Naive thymus-derived CD4-positive, alpha-beta T cell (primary cell): ENCODE data around the gene GOLGA7B. TPM values are rescaled to one million over a fixed set of nuclear protein-coding genes. Genes with fewer than 3 reads are reported as not detected.

Experiments
- ATAC-seq: fragments of 150-1000 bp; cut with Tn5 transposase; 2 replicates; pipeline ENCODE4 v1.10.0; 2021; ENCODE audit warnings: mild to moderate bottlenecking, moderate library complexity
- CTCF ChIA-PET: fragments of 350-600 bp; sonication (Branson Sonifier 250); formaldehyde crosslinking; loops from one replicate; lab custom pipeline; 2021; ENCODE audit warnings: antibody characterized with exemption; lab: Charles Lee
- POLR2A ChIA-PET: fragments of 350-600 bp; sonication (Branson Sonifier 250); formaldehyde crosslinking; loops from one replicate; lab custom pipeline; 2021; ENCODE audit warnings: antibody characterized with exemption, inconsistent platforms; lab: Charles Lee
- DNase-seq, 9 donors: peaks; one replicate each; pipeline versions ENCODE4 v3.0.0 to v3.0.0-alpha.2; 2020 to 2022; ENCODE audit warnings: mixed read lengths in 1 of 9
- H3K27ac ChIP-seq: one replicate; pipeline ENCODE4 v1.7.0; 2013; ENCODE audit warnings: mild to moderate bottlenecking, low read depth, low read length, moderate library complexity
- H3K27me3 ChIP-seq, 2 donors: one replicate each; pipeline ENCODE4 v1.7.0; 2013; ENCODE audit warnings: low read length in 2 of 2, mild to moderate bottlenecking in 2 of 2, moderate library complexity in 2 of 2; ENCODE audit not compliant: control insufficient read depth in 2 of 2, insufficient read depth in 2 of 2
- H3K36me3 ChIP-seq, 3 experiments: 1 replicate in 2 of 3; 2 replicates in 1 of 3; pipeline ENCODE4 v1.7.0; 2013; ENCODE audit warnings: low read length in 3 of 3, mild to moderate bottlenecking in 3 of 3, moderate library complexity in 1 of 3; ENCODE audit not compliant: insufficient read depth in 3 of 3, control insufficient read depth in 2 of 3
- H3K4me1 ChIP-seq, 2 donors: one replicate each; pipeline ENCODE4 v1.7.0; 2013; ENCODE audit warnings: low read length in 2 of 2, mild to moderate bottlenecking in 2 of 2, moderate library complexity in 1 of 2; ENCODE audit not compliant: control insufficient read depth in 2 of 2, insufficient read depth in 2 of 2
- H3K4me3 ChIP-seq: 2 replicates; pipeline ENCODE4 v1.7.0; 2013; ENCODE audit warnings: mild to moderate bottlenecking, low read length
- H3K9me3 ChIP-seq, 3 experiments: 1 replicate in 2 of 3; 2 replicates in 1 of 3; pipeline ENCODE4 v1.7.0; 2013; ENCODE audit warnings: low read length in 3 of 3; ENCODE audit not compliant: control insufficient read depth in 2 of 3
- H3K27ac Mint-ChIP-seq, 9 donors: one replicate each; pipeline ENCODE4 v1.8.0; 2020 to 2022; ENCODE audit warnings: mixed read lengths in 9 of 9, mild to moderate bottlenecking in 8 of 9, moderate library complexity in 5 of 9, inconsistent platforms in 2 of 9
- H3K27me3 Mint-ChIP-seq, 5 donors: one replicate each; pipeline ENCODE4 v1.8.0; 2021 to 2022; ENCODE audit warnings: mixed read lengths in 5 of 5, mild to moderate bottlenecking in 1 of 5
- H3K36me3 Mint-ChIP-seq, 5 donors: one replicate each; pipeline ENCODE4 v1.8.0; 2020 to 2022; ENCODE audit warnings: mixed read lengths in 5 of 5, mild to moderate bottlenecking in 3 of 5, inconsistent platforms in 1 of 5
- H3K4me1 Mint-ChIP-seq, 7 donors: one replicate each; pipeline ENCODE4 v1.8.0; 2020 to 2022; ENCODE audit warnings: mixed read lengths in 7 of 7, mild to moderate bottlenecking in 3 of 7, inconsistent platforms in 1 of 7
- H3K4me3 Mint-ChIP-seq, 10 donors: one replicate each; pipeline ENCODE4 v1.8.0; 2020 to 2022; ENCODE audit warnings: mild to moderate bottlenecking in 10 of 10, mixed read lengths in 10 of 10, moderate library complexity in 6 of 10, inconsistent platforms in 2 of 10
- H3K9me3 Mint-ChIP-seq, 11 donors: one replicate each; pipeline ENCODE4 v1.8.0; 2020 to 2022; ENCODE audit warnings: mixed read lengths in 11 of 11, mild to moderate bottlenecking in 4 of 11, inconsistent platforms in 1 of 11, moderate library complexity in 1 of 11
- intact Hi-C, 2 donors: fragments of 100-400 bp; cut with micrococcal nuclease; formaldehyde crosslinking; loops; one replicate each; pipeline ENCODE4 v1.15.1; 2023
- polyA plus RNA-seq, 2 donors: library from polyadenylated mRNA; unstranded; fragments of 300-500 nt; fragmentation: Illumina TruSeq; gene quantifications; one replicate each; pipeline ENCODE4 v1.2.3, GENCODE V29; 2021
- total RNA-seq, 6 experiments: library from RNA in 5 of 6; stranded (reverse) in 5 of 6; gene quantifications; 1 replicate in 5 of 6; 2 replicates in 1 of 6; pipeline ENCODE4 v1.2.3 and lab custom pipeline; 2021 to 2026

The GOLGA7B gene
- total and polyA plus RNA-seq, 7 experiments from 2014 or later = 0.62 to 8.5 (median 6.4) TPM

DNA sequence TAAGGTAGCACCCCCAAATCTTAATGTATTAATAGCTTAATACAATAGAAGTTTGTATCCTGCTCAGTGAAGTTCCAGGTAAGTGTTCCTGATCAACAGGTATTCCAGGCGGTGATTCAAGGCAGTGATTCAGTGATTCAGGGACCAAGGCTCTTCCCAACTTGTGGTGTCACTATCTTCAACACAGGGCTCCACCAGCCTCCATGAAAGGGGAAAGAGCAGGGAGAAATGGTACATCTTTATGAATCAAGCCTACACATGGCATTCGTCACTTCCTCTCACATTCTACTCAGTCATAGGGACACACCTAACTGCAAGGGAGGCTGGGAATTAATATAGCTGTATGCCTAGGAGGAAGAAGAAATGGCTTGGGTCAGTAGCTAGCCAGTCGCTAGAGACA, 5.1 kb downstream of the GOLGA7B start:
- Mint-ChIP-seq H3K27ac (peak overlapping the region in 1 of 9 donors; percentile 50), H3K9me3 (no peaks in the 10 kb centered on the region), H3K4me3 (no peak overlapping the region), H3K4me1 (peaks cover 32 to 63% (median 45%) of the 10 kb centered on the region in 7 donors), H3K36me3 (peaks cover 0 to 12% (median 5%) of the 10 kb centered on the region in 5 donors), H3K27me3 (peaks cover 0 to 4% (median 0%) of the 10 kb centered on the region in 5 donors)
- CTCF ChIA-PET = interaction anchor here (0.5 kb wide), 1 partner anchor 11 kb away, joined by 3 read pairs; no protein-coding TSS in a partner anchor
- Histone ChIP-seq H3K36me3 (no peaks in the 10 kb centered on the region), H3K9me3 (no peaks in the 10 kb centered on the region), H3K27me3 (no peaks in the 10 kb centered on the region), H3K4me1 (peaks cover 20 to 26% of the 10 kb centered on the region in 2 donors), H3K4me3 (no peak overlapping the region), H3K27ac (no peak overlapping the region)
- POLR2A ChIA-PET = no interaction called here
- intact Hi-C loops = loop anchor here in 1 of 2 donors (5.0 to 10.0 kb wide), 2 partner anchors 152 to 280 kb away; partner anchors contain the start of gene R3HCC1L
- DNase-seq (no peak), ATAC-seq (no peak)

DNA sequence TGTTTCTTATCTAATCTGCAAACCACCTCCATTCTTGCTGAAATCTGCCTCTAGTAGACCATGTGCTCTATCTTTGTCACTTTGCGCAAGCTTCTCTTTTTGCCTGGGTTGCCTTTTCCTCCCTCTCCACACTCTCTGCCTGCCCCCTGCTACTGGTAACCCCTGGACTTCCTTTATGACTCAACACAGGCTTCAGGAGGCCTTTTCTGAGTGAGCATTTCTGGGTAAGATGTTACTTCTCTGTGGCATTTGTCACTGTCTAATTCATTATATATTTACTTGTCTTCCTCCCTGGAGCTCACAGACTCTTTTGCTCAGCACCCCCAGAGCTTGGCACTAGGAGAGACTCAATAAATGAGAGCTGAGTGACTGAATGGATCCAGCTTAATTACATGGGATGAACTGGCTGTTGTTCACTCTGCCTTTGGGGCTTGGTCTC, 8.4 kb downstream of the GOLGA7B start:
- peaks cover 0 to 7% (median 0%) of the 10 kb centered on the region in 3 experiments for H3K36me3 ChIP-seq
- H3K9me3 ChIP-seq = no peaks in the 10 kb centered on the region
- Mint-ChIP-seq H3K4me1 (peaks cover 9 to 37% (median 22%) of the 10 kb centered on the region in 7 donors), H3K27me3 (no peaks in the 10 kb centered on the region), H3K4me3 (peak overlapping the region in 1 of 10 donors; percentile 1), H3K36me3 (peaks cover 0 to 20% (median 5%) of the 10 kb centered on the region in 5 donors), H3K9me3 (no peaks in the 10 kb centered on the region), H3K27ac (peak overlapping the region in 1 of 9 donors; percentile 5)
- H3K27ac ChIP-seq = no peak overlapping the region
- no peaks in the 10 kb centered on the region for H3K4me1 ChIP-seq
- H3K4me3 ChIP-seq = no peak overlapping the region
- intact Hi-C loops = loop anchor here in 1 of 2 donors (10.0 kb wide), 1 partner anchor 277 kb away; the partner anchor contains the start of gene R3HCC1L
- CTCF ChIA-PET = interaction anchor here (1.0 kb wide), 1 partner anchor 10 kb away, joined by 3 read pairs; no protein-coding TSS in a partner anchor
- POLR2A ChIA-PET = interaction anchor here (1.9 kb wide), 1 partner anchor 8 kb away, joined by 7 read pairs; the partner anchor contains the start of gene GOLGA7B
- peak; percentile 70 for ATAC-seq
- H3K27me3 ChIP-seq = no peaks in the 10 kb centered on the region
- no peak for DNase-seq

DNA sequence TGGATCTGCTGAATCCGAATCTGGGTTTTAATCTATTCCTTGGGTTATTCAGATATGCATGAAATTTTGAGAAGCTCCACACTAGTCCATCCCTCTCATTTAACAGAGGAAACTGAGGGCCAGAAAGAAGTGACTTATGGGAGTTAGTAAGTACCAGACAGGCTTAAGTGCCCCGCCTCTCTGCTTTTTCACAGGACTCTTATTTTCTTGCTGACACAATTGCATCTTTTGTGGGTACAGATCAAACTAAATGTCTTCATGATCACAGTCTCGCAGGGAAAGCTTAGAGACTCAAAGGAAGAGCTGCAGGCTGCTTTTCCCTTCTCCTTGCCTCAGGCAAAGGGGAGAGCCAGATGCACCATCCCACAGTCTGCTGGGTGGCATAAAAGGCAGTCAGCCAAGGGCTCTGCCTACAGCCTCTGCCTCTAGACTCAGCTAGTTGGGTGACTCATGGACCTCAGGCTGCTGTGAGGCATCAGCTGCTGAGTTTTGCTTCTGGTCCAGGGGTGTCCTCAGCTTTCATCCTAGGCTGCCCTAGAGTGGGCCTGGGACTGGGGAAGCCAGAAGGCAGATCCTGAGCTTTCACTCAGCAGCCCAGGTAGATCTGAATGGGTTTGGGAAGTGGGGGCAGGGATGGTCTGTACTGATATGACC, 11.6 kb downstream of the GOLGA7B start:
- peak overlapping the region in 1 of 9 donors; percentile 51 for H3K27ac Mint-ChIP-seq
- H3K27ac ChIP-seq = no peak overlapping the region
- H3K4me3 ChIP-seq = no peak overlapping the region
- peaks cover 0 to 18% (median 5%) of the 10 kb centered on the region in 5 donors for H3K36me3 Mint-ChIP-seq
- H3K9me3 ChIP-seq = no peaks in the 10 kb centered on the region
- POLR2A ChIA-PET = interaction anchor here (0.6 to 1.2 kb wide), 2 partner anchors 8 to 124 kb away, joined by 3 to 4 read pairs; partner anchors contain the start of gene ZFYVE27
- H3K4me1 Mint-ChIP-seq = peaks cover 9 to 20% (median 11%) of the 10 kb centered on the region in 7 donors
- DNase-seq (no peak), ATAC-seq (no peak)
- intact Hi-C loops = no loop called here
- no peaks in the 10 kb centered on the region for H3K27me3 Mint-ChIP-seq
- no peaks in the 10 kb centered on the region for H3K27me3 ChIP-seq
- CTCF ChIA-PET = interaction anchor here (0.9 to 1.8 kb wide), 5 partner anchors 8 to 208 kb away, joined by 3 to 6 read pairs (median 4); no protein-coding TSS in a partner anchor
- no peaks in the 10 kb centered on the region for H3K9me3 Mint-ChIP-seq
- H3K36me3 ChIP-seq = peaks cover 0 to 24% (median 0%) of the 10 kb centered on the region in 3 experiments
- no peak overlapping the region for H3K4me3 Mint-ChIP-seq
- H3K4me1 ChIP-seq = no peaks in the 10 kb centered on the region

DNA sequence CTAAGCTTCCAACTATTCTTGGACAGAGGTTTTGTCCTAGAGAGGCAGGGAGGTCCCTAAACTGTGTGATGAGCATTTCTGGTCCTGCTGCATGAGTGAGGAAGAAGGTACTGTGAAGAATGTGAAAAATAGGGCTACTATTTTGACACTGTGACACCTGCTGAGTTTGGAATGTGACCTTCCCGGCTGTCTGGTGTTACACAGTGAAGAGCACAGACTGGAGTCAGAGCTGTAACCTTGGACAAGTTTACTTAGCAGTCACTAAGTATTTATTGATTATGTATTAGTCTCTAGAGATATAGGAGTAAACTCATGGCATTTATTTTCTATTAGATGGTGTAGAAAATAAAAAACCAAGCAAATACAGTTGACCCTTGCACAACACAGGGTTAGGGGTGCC, 12.3 kb downstream of the GOLGA7B start:
- intact Hi-C loops = no loop called here

DNA sequence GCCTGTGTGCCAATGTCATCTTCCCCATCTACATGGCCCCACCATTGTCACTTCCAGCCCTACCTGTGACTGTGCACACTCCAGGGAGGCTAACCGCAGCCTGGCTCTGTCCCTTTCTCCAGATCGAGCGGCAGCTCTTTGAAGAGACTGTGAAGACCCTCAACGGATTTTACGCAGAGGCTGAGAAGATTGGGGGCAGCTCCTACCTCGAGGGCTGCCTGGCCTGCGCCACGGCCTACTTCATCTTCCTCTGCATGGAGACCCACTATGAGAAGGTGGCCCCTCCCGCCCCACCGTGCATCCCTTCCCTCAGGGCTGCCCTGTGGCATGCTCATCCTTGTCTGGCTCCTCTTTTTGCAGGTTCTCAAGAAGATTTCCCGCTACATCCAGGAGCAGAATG, 14.2 kb downstream of the GOLGA7B start:
- Histone ChIP-seq H3K27me3 (no peaks in the 10 kb centered on the region), H3K36me3 (peaks cover 0 to 24% (median 0%) of the 10 kb centered on the region in 3 experiments), H3K4me1 (peaks cover under 1 to 2% of the 10 kb centered on the region in 2 donors), H3K9me3 (no peaks in the 10 kb centered on the region), H3K27ac (no peak overlapping the region), H3K4me3 (no peak overlapping the region)
- POLR2A ChIA-PET = interaction anchor here (0.7 kb wide), 1 partner anchor 14 kb away, joined by 3 read pairs; the partner anchor contains the start of gene GOLGA7B
- Mint-ChIP-seq H3K4me3 (no peak overlapping the region), H3K36me3 (peaks cover 0 to 18% (median 4%) of the 10 kb centered on the region in 5 donors), H3K9me3 (no peaks in the 10 kb centered on the region), H3K27ac (peak overlapping the region in 1 of 9 donors; percentile 16), H3K4me1 (peaks cover 2 to 8% (median 3%) of the 10 kb centered on the region in 7 donors), H3K27me3 (no peaks in the 10 kb centered on the region)
- intact Hi-C loops = no loop called here
- CTCF ChIA-PET = interaction anchor here (1.1 to 1.4 kb wide), 2 partner anchors 70 to 102 kb away, joined by 3 read pairs; no protein-coding TSS in a partner anchor
- ATAC-seq (no peak), DNase-seq (no peak)

More for the DNA sequence above, 12.3 kb downstream of the GOLGA7B start:
- DNase-seq (no peak), ATAC-seq (no peak)
- H3K4me3 ChIP-seq = no peak overlapping the region
- POLR2A ChIA-PET = interaction anchor here (0.8 kb wide), 1 partner anchor 8 kb away, joined by 3 read pairs; no protein-coding TSS in a partner anchor
- CTCF ChIA-PET = interaction anchor here (0.9 to 1.7 kb wide), 2 partner anchors 34 to 209 kb away, joined by 3 to 6 read pairs; no protein-coding TSS in a partner anchor
- H3K9me3 ChIP-seq = no peaks in the 10 kb centered on the region
- no peaks in the 10 kb centered on the region for H3K9me3 Mint-ChIP-seq
- H3K36me3 Mint-ChIP-seq = peaks cover 0 to 18% (median 5%) of the 10 kb centered on the region in 5 donors
- H3K4me1 ChIP-seq = no peaks in the 10 kb centered on the region
- no peaks in the 10 kb centered on the region for H3K27me3 Mint-ChIP-seq
- H3K27ac ChIP-seq = no peak overlapping the region
- H3K27ac Mint-ChIP-seq = peak overlapping the region in 1 of 9 donors; percentile 57
- no peak overlapping the region for H3K4me3 Mint-ChIP-seq
- no peaks in the 10 kb centered on the region for H3K27me3 ChIP-seq
- H3K36me3 ChIP-seq = peaks cover 0 to 24% (median 0%) of the 10 kb centered on the region in 3 experiments
- H3K4me1 Mint-ChIP-seq = peaks cover 5 to 21% (median 11%) of the 10 kb centered on the region in 7 donors

DNA sequence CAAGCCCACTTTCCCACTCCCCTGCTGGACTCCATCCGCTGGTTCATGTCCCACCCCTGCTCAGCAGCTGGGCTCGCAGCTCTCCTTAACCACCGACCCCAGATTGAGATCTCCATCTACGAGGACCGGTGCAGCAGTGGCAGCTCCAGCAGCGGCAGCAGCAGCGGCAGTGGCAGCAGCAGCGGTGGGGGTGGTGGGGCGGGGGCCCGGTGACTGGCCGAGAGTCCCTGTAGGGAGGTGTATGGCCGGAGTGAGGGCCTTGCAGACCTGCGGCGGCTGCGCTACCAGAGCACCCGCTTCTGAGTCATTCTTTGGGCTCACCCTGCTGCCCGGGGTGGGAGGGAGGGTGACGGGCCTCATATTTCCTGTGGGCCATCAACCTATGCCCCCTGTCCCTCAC, 15.8 kb downstream of the GOLGA7B start:
- Histone ChIP-seq H3K9me3 (no peaks in the 10 kb centered on the region), H3K4me1 (peaks cover 8 to 12% of the 10 kb centered on the region in 2 donors), H3K27me3 (no peaks in the 10 kb centered on the region), H3K36me3 (peaks cover 0 to 24% (median 0%) of the 10 kb centered on the region in 3 experiments), H3K27ac (no peak overlapping the region), H3K4me3 (no peak overlapping the region)
- Mint-ChIP-seq H3K4me1 (peaks cover 9 to 18% (median 13%) of the 10 kb centered on the region in 7 donors), H3K9me3 (no peaks in the 10 kb centered on the region), H3K27ac (no peak overlapping the region), H3K27me3 (peaks cover 0 to 5% (median 0%) of the 10 kb centered on the region in 5 donors), H3K4me3 (no peak overlapping the region), H3K36me3 (peaks cover 0 to 13% (median 4%) of the 10 kb centered on the region in 5 donors)
- DNase-seq (no peak), ATAC-seq (no peak)
- ChIA-PET CTCF (interaction anchor here (1.3 kb wide), 1 partner anchor 156 kb away, joined by 5 read pairs; no protein-coding TSS in a partner anchor), POLR2A (interaction anchor here (0.5 to 0.7 kb wide), 2 partner anchors 28 to 77 kb away, joined by 3 to 5 read pairs; no protein-coding TSS in a partner anchor)
- intact Hi-C loops = no loop called here
